ENCODE results near the gene MTERF1.
A peak's percentile ranks its signal among the peaks of the same experiment; 100 is the strongest.

The MTERF1 gene

DNA sequence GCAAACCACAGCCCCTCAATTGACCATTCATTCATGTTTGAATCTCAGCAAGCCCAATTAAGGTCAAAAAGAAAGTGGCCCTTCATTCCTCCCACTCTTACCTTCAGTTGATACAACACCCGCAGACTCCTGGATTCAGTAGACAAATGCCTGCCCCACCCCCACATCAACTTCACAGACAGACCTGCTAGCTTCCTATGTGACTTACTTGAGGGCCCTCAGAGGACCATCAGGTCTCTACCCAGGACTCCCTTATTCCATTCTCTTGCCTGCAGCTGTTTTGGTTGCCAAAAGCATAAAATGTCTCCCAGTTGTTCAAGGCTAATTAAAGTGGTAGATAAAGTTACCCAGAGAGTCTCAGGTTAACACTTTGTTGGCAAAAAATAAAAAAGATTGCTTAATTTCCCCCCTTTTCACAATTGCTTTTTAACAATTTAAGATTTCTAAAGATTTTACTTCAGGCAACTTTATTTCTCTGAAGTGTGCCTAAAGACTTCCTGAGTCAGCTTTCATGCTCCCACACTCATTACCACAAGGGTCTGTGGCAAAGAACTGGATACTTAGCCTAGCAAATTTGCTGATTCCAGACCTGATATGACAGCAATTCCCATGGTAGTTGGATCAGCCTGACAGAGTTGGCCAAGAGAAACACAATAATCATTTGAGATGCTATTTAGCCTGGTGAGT, 3.3 kb upstream of the MTERF1 start:
- Histone ChIP-seq H3K4me3 (ENCODE audit: low read length) (no peak overlapping the region), H3K36me3 (ENCODE audit: control insufficient read depth, low read length) (peaks cover 7% of the 10 kb centered on the region), H3K27ac (ENCODE audit: low read depth, low read length) (no peak overlapping the region), H3K9me3 (ENCODE audit: control insufficient read depth, insufficient read depth, low read length) (peaks cover 4% of the 10 kb centered on the region; the same call in 1 of the 2 replicates), H3K79me2 (ENCODE audit: control insufficient read depth, low read length) (peaks cover 16% of the 10 kb centered on the region), H3K9me2 (replicated peaks; ENCODE audit: control insufficient read depth, low read length) (no peaks in the 10 kb centered on the region), H3K4me2 (ENCODE audit: low read length) (no peak overlapping the region), H3K27me3 (ENCODE audit: control insufficient read depth, low read length) (no peaks in the 10 kb centered on the region), H3F3A (ENCODE audit: control insufficient read depth, insufficient read depth) (no peaks in the 10 kb centered on the region), H3K4me1 (ENCODE audit: control insufficient read depth, low read length) (peaks cover 18% of the 10 kb centered on the region), H4K20me1 (ENCODE audit: control insufficient read depth, insufficient read depth, low read depth, low read length) (no peaks in the 10 kb centered on the region)
- TF ChIP-seq, protein P1, sequence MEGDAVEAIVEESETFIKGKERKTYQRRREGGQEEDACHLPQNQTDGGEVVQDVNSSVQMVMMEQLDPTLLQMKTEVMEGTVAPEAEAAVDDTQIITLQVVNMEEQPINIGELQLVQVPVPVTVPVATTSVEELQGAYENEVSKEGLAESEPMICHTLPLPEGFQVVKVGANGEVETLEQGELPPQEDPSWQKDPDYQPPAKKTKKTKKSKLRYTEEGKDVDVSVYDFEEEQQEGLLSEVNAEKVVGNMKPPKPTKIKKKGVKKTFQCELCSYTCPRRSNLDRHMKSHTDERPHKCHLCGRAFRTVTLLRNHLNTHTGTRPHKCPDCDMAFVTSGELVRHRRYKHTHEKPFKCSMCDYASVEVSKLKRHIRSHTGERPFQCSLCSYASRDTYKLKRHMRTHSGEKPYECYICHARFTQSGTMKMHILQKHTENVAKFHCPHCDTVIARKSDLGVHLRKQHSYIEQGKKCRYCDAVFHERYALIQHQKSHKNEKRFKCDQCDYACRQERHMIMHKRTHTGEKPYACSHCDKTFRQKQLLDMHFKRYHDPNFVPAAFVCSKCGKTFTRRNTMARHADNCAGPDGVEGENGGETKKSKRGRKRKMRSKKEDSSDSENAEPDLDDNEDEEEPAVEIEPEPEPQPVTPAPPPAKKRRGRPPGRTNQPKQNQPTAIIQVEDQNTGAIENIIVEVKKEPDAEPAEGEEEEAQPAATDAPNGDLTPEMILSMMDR (IDR thresholded peaks at IDR 0.05; ENCODE audit: low read depth, low read length, poor library complexity, severe bottlenecking), result no peak
- TF ChIP-seq EZH2phosphoT487 (IDR thresholded peaks at IDR 0.05; ENCODE audit: borderline replicate concordance, low read length), result no peak

DNA sequence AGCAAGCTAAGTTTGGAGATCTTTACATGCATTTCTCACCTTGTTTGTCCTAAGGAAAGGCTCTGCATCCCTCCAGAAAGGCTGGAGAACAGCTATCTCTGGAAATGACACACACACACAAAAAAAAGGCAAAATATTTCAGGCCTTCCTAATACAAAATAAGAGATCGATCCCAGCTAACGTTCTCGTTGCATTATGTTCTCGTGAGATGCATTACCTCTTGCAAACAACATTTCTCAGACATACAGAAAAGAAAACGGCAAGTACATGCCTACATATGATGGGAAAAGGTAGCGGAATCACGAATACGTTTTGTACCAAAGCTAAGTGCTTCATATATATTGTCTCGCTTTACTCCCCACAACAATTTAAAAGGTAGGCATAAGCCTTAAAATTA, 488 bp downstream of the MTERF1 start:
- Histone ChIP-seq H3K4me3 (ENCODE audit: low read length) (peak overlapping the region; percentile 86), H3K36me3 (ENCODE audit: control insufficient read depth, low read length) (peaks cover 35% of the 10 kb centered on the region), H3K27me3 (ENCODE audit: control insufficient read depth, low read length) (no peaks in the 10 kb centered on the region), H4K20me1 (ENCODE audit: control insufficient read depth, insufficient read depth, low read depth, low read length) (no peaks in the 10 kb centered on the region), H3K4me2 (ENCODE audit: low read length) (peak overlapping the region; percentile 78), H3K27ac (ENCODE audit: low read depth, low read length) (peak overlapping the region; percentile 40), H3K9me3 (ENCODE audit: control insufficient read depth, insufficient read depth, low read length) (peaks cover 4% of the 10 kb centered on the region; the same call in 1 of the 2 replicates), H3K79me2 (ENCODE audit: control insufficient read depth, low read length) (peaks cover 44% of the 10 kb centered on the region), H3K9me2 (replicated peaks; ENCODE audit: control insufficient read depth, low read length) (no peaks in the 10 kb centered on the region), H3F3A (ENCODE audit: control insufficient read depth, insufficient read depth) (no peaks in the 10 kb centered on the region), H3K4me1 (ENCODE audit: control insufficient read depth, low read length) (peaks cover 18% of the 10 kb centered on the region)
- TF ChIP-seq, protein P1 (IDR thresholded peaks at IDR 0.05; ENCODE audit: low read depth, low read length, poor library complexity, severe bottlenecking), result no peak
- TF ChIP-seq EZH2phosphoT487 (IDR thresholded peaks at IDR 0.05; ENCODE audit: borderline replicate concordance, low read length), result no peak

DNA sequence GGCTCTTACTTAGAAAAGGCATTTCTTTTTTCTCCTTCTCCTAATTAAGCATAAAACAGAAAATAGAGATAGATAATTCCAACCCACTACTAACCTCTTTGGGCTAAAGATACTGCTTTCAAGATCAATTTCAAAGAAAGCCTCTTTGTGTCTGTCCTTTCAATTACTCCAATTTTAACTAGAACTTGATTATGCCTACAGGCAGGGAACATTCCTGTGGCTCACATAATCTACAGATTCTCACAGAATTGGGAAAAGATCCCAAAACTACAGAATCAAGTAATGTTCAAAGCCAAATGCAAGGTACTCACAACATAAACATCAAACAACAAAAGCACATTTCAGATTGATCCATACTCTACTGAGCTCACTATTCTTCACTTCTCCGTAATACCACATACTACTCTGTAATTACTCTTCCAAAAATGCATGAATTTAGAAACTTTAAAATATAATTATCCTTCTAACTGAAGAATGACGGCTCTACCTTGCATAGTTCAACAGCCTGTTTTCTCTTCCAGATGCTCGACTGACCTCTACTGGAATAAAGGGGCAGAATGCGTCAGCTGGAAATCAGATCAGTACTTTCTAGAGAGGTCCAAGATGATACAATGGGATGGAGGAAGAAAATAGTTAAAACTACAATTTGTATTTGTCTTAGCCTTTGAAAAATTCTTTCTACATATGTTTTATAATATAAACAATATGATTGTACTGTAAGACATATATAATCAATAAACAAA, 3.9 kb downstream of the MTERF1 start:
- H3K4me2 ChIP-seq (ENCODE audit: low read length), result no peak overlapping the region
- H3K4me3 ChIP-seq (ENCODE audit: low read length), result no peak overlapping the region
- H3F3A ChIP-seq (ENCODE audit: control insufficient read depth, insufficient read depth), result no peaks in the 10 kb centered on the region
- peaks cover 4% of the 10 kb centered on the region; the same call in 1 of the 2 replicates for H3K9me3 ChIP-seq (ENCODE audit: control insufficient read depth, insufficient read depth, low read length)
- no peak overlapping the region for H3K27ac ChIP-seq (ENCODE audit: low read depth, low read length)
- peaks cover 18% of the 10 kb centered on the region for H3K4me1 ChIP-seq (ENCODE audit: control insufficient read depth, low read length)
- peaks cover 52% of the 10 kb centered on the region for H3K36me3 ChIP-seq (ENCODE audit: control insufficient read depth, low read length)
- no peaks in the 10 kb centered on the region for H3K27me3 ChIP-seq (ENCODE audit: control insufficient read depth, low read length)
- H4K20me1 ChIP-seq (ENCODE audit: control insufficient read depth, insufficient read depth, low read depth, low read length), result no peaks in the 10 kb centered on the region
- H3K79me2 ChIP-seq (ENCODE audit: control insufficient read depth, low read length), result peaks cover 46% of the 10 kb centered on the region
- TF ChIP-seq EZH2phosphoT487 (IDR thresholded peaks at IDR 0.05; ENCODE audit: borderline replicate concordance, low read length), result no peak
- TF ChIP-seq, protein P1 (IDR thresholded peaks at IDR 0.05; ENCODE audit: low read depth, low read length, poor library complexity, severe bottlenecking), result no peak
- H3K9me2 ChIP-seq (replicated peaks; ENCODE audit: control insufficient read depth, low read length), result no peaks in the 10 kb centered on the region
